Testis (tissue), 3 donors: Measurements from ENCODE around the gene MDC1. TPM values are rescaled to one million over a fixed set of nuclear protein-coding genes. Genes with fewer than 3 reads are reported as not detected.

ENCODE experiments used
- DNase-seq: peaks from one replicate; pipeline ENCODE4 v3.0.0-alpha.2; 2019
- H3K27ac ChIP-seq, 2 donors: fragments of 200-600 bp; sonication (generic); one replicate each; pipeline ENCODE4 v1.5.1; 2019
- H3K27me3 ChIP-seq: fragments of 200-600 bp; sonication (generic); one replicate; pipeline ENCODE4 v1.5.1; 2019
- H3K36me3 ChIP-seq: fragments of 200-600 bp; sonication (generic); one replicate; pipeline ENCODE4 v1.5.1; 2017; ENCODE audit warnings: low read depth; ENCODE audit errors: missing control alignments
- H3K4me1 ChIP-seq: fragments of 200-600 bp; sonication (generic); one replicate; pipeline ENCODE4 v1.5.1; 2019
- H3K4me3 ChIP-seq, 2 donors: fragments of 200-600 bp; sonication (generic); one replicate each; pipeline ENCODE4 v1.5.1; 2017 to 2019
- H3K9me3 ChIP-seq: fragments of 200-600 bp; sonication (generic); one replicate; pipeline ENCODE4 v1.5.1; 2017
- POLR2A ChIP-seq: fragments of 450-650 bp; IDR thresholded peaks from one replicate; pipeline ENCODE4 v1.6.1; 2017; ENCODE audit warnings: antibody characterized with exemption, mild to moderate bottlenecking, moderate library complexity
- WGBS, 2 donors: methylation state at CpG; one replicate each; pipeline ENCODE4 v1.1.5; 2018; 5-methylcytosine and 5-hydroxymethylcytosine counted together
- intact Hi-C: fragments of 100-400 bp; cut with DNase I; formaldehyde crosslinking; loops from one replicate; pipeline ENCODE4 v1.15.1; 2023; ENCODE audit warnings: low total_unique reads
- polyA plus RNA-seq: library from polyadenylated mRNA; stranded (reverse); fragments of 350-450 nt; fragmentation: Illumina TruSeq; extraction: RNeasy Lipid Tissue Mini Kit (QIAGEN cat#74804); gene quantifications from one replicate; pipeline ENCODE4 v1.2.3, GENCODE V29; 2014; ENCODE audit warnings: low read depth, low replicate concordance; ENCODE audit not compliant: insufficient read depth
- small RNA-seq, 2 donors: library from RNA; depleted of rRNA; stranded (forward); fragments of <200 nt; gene quantifications; one replicate each; pipeline ENCODE3, GENCODE V24; 2016
- total RNA-seq, 2 donors: library from RNA; depleted of rRNA; stranded (reverse); fragments of >200 nt; gene quantifications; one replicate each; pipeline ENCODE4 v1.2.3, GENCODE V29; 2016
- TF ChIP-seq, protein P1 (sequence below), 3 experiments: fragments of 450-650 bp in 2 of 3; fragments of 200-600 bp in 1 of 3; sonication (generic) in 1 of 3; IDR thresholded peaks; one replicate each; pipeline ENCODE4 v1.5.1; 2016 to 2019; ENCODE audit warnings: antibody characterized with exemption in 3 of 3, mild to moderate bottlenecking in 2 of 3, moderate library complexity in 1 of 3

Gene MDC1
- total and polyA plus RNA-seq, 3 donors from 2014 or later, result 56.6 to 155 (median 79.3) TPM

DNA sequence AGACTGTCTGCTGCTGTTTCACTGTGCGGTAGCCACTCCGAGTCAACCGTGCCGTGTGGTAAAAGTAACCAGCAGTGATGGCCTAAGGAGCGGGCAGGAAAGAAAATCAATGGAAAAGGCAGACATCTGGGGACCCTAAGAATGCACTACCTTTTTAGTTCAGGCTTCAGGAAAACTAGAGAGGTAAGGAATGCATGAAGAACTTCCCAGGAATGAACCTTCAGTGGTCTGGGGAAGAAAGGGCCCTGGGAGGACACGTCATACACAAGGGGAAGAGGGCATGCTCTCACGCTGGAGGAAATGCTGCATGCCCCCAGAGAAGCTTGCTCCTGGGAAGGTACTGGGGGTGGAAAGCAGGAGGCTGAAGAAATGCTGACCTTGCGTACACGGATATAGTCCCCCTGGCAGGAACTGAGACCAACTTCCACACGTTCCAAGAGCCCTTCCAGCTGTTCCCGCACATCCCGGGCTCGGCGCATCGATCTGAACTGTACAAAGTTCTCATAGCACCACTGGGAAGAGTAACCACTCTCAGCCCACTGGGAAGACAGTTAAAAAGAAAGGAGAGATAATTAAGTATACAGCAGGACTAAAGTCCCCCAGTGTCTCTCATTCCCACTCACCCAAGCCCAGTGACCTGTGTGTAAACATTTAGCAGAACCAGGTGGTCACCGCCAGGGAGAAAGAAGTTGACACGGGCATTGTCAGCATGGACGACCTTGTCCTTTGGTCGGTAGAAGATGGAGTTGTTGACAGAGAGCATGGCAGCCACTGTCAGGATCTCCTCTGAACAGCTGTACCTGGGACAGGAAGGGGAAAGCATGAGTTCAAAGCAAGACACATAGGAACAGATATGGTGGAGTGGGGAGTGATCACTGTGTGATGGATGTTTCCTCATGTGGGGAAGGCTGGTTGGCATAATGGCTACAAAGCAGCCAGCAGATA, 62.0 kb downstream of the MDC1 start:
- Histone ChIP-seq H3K4me3 (no peak overlapping the region), H3K36me3 (no peaks in the 10 kb centered on the region), H3K27me3 (no peaks in the 10 kb centered on the region), H3K4me1 (no peaks in the 10 kb centered on the region), H3K27ac (no peak overlapping the region), H3K9me3 (no peaks in the 10 kb centered on the region)
- TF ChIP-seq POLR2A, result no peak
- TF ChIP-seq, protein P1, sequence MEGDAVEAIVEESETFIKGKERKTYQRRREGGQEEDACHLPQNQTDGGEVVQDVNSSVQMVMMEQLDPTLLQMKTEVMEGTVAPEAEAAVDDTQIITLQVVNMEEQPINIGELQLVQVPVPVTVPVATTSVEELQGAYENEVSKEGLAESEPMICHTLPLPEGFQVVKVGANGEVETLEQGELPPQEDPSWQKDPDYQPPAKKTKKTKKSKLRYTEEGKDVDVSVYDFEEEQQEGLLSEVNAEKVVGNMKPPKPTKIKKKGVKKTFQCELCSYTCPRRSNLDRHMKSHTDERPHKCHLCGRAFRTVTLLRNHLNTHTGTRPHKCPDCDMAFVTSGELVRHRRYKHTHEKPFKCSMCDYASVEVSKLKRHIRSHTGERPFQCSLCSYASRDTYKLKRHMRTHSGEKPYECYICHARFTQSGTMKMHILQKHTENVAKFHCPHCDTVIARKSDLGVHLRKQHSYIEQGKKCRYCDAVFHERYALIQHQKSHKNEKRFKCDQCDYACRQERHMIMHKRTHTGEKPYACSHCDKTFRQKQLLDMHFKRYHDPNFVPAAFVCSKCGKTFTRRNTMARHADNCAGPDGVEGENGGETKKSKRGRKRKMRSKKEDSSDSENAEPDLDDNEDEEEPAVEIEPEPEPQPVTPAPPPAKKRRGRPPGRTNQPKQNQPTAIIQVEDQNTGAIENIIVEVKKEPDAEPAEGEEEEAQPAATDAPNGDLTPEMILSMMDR (IDR thresholded peaks at IDR 0.05), result no peak
- no peak for DNase-seq
- intact Hi-C loops, result no loop called here
- WGBS, 2 donors, result 85 to 93% methylated on average over 19 of the region's 19 CpGs

GRCh38 chr6:30651143-30651542, 65.9 kb downstream of the MDC1 start:
- Histone ChIP-seq H3K27ac (no peak overlapping the region), H3K4me1 (peaks cover 6% of the 10 kb centered on the region), H3K36me3 (no peaks in the 10 kb centered on the region), H3K9me3 (no peaks in the 10 kb centered on the region), H3K27me3 (no peaks in the 10 kb centered on the region), H3K4me3 (no peak overlapping the region)
- intact Hi-C loops, result no loop called here
- TF ChIP-seq, protein P1 (IDR thresholded peaks at IDR 0.05), result no peak
- no peak for TF ChIP-seq POLR2A
- WGBS, 2 donors, result 84 to 94% methylated on average over 12 of the region's 12 CpGs
- no peak for DNase-seq

Small RNA genes lying within 50 kb of the gene (small RNA-seq; reads per million reads assigned to genes)
- gene RF00019 (0 reads per million in 2 donors), gene RN7SL353P (0 reads per million in 2 donors)

Other genes starting within 250 kb of the MDC1 start
- 100 to 1,000 TPM in 1 of 2 donors, 10 to 100 TPM in 1; 90.2 to 145 TPM for gene HLA-E, start 227.8 kb downstream of the MDC1 start, total RNA-seq
- 253 TPM for gene HLA-E, start 227.8 kb downstream of the MDC1 start, polyA plus RNA-seq
- 10 to 100 TPM; 68.7 to 72.8 TPM for gene GNL1, start 160.8 kb downstream of the MDC1 start, total RNA-seq
- 205 TPM for gene GNL1, start 160.8 kb downstream of the MDC1 start, polyA plus RNA-seq
- 10 to 100 TPM; 11.2 to 22.9 TPM for gene PRR3, start 160.0 kb downstream of the MDC1 start, total RNA-seq
- 11.0 TPM for gene PRR3, start 160.0 kb downstream of the MDC1 start, polyA plus RNA-seq
- 10 to 100 TPM; 63.2 to 67.1 TPM for gene ABCF1, start 145.8 kb downstream of the MDC1 start, total RNA-seq
- gene ABCF1, start 145.8 kb downstream of the MDC1 start, polyA plus RNA-seq, result 104 TPM
- gene PPP1R10, start 100.0 kb downstream of the MDC1 start, total RNA-seq, result 10 to 100 TPM; 50.8 to 72.7 TPM
- 47.4 TPM for gene PPP1R10, start 100.0 kb downstream of the MDC1 start, polyA plus RNA-seq
- 10 to 100 TPM; 36.1 to 49.5 TPM for gene MRPS18B, start 99.4 kb downstream of the MDC1 start, total RNA-seq
- 54.5 TPM for gene MRPS18B, start 99.4 kb downstream of the MDC1 start, polyA plus RNA-seq
- gene ATAT1, start 90.4 kb downstream of the MDC1 start, total RNA-seq, result 10 to 100 TPM; 20.7 to 36.4 TPM
- 29.4 TPM for gene ATAT1, start 90.4 kb downstream of the MDC1 start, polyA plus RNA-seq
- gene C6orf136, start 70.1 kb downstream of the MDC1 start, total RNA-seq, result 10 to 100 TPM; 17.8 to 22.0 TPM
- gene C6orf136, start 70.1 kb downstream of the MDC1 start, polyA plus RNA-seq, result 26.0 TPM
- gene DHX16, start 44.3 kb downstream of the MDC1 start, total RNA-seq, result 10 to 100 TPM; 68.0 TPM
- 109 TPM for gene DHX16, start 44.3 kb downstream of the MDC1 start, polyA plus RNA-seq
- 1 to 10 TPM; 9.0 to 9.3 TPM for gene PPP1R18, start 30.6 kb downstream of the MDC1 start, total RNA-seq
- 24.9 TPM for gene PPP1R18, start 30.6 kb downstream of the MDC1 start, polyA plus RNA-seq
- gene NRM, start 26.3 kb downstream of the MDC1 start, total RNA-seq, result 10 to 100 TPM in 1 of 2 donors, 1 to 10 TPM in 1; 9.5 to 10.5 TPM
- 26.6 TPM for gene NRM, start 26.3 kb downstream of the MDC1 start, polyA plus RNA-seq
- gene TUBB, start 3.1 kb upstream of the MDC1 start, total RNA-seq, result 100 to 1,000 TPM; 173 to 252 TPM
- gene TUBB, start 3.1 kb upstream of the MDC1 start, polyA plus RNA-seq, result 309 TPM
- gene FLOT1, start 25.4 kb upstream of the MDC1 start, total RNA-seq, result 10 to 100 TPM; 84.1 to 88.1 TPM
- gene FLOT1, start 25.4 kb upstream of the MDC1 start, polyA plus RNA-seq, result 169 TPM
- gene IER3, start 27.3 kb upstream of the MDC1 start, total RNA-seq, result 1 to 10 TPM; 1.4 to 7.7 TPM
- gene IER3, start 27.3 kb upstream of the MDC1 start, polyA plus RNA-seq, result 11.1 TPM
- gene DDR1, start 167.2 kb upstream of the MDC1 start, total RNA-seq, result 10 to 100 TPM; 94.6 to 97.6 TPM
- gene DDR1, start 167.2 kb upstream of the MDC1 start, polyA plus RNA-seq, result 33.8 TPM
- 10 to 100 TPM; 23.0 to 30.6 TPM for gene GTF2H4, start 190.9 kb upstream of the MDC1 start, total RNA-seq
- gene GTF2H4, start 190.9 kb upstream of the MDC1 start, polyA plus RNA-seq, result 38.1 TPM
- gene VARS2, start 197.0 kb upstream of the MDC1 start, total RNA-seq, result 10 to 100 TPM; 36.5 to 45.5 TPM
- 31.4 TPM for gene VARS2, start 197.0 kb upstream of the MDC1 start, polyA plus RNA-seq
- not detected for gene SFTA2, start 214.9 kb upstream of the MDC1 start, total RNA-seq
- 0.94 TPM for gene SFTA2, start 214.9 kb upstream of the MDC1 start, polyA plus RNA-seq
- under 1 TPM in 1 of 2 donors, not detected in 1; 0.19 TPM for gene MUCL3, start 223.7 kb upstream of the MDC1 start, total RNA-seq
- gene MUCL3, start 223.7 kb upstream of the MDC1 start, polyA plus RNA-seq, result 0.45 TPM